Liver (tissue), 9 donors: ENCODE data around the gene CCNY. TPM values are rescaled to one million over a fixed set of nuclear protein-coding genes. Genes with fewer than 3 reads are reported as not detected.
A peak's percentile ranks its signal among the peaks of the same experiment; 100 is the strongest.

Source experiments
- DNase-seq: peaks from one replicate; pipeline ENCODE4 v3.0.0-alpha.2; 2017; ENCODE audit warnings: low spot score
- H3K27ac ChIP-seq, 2 donors: one replicate each; pipeline ENCODE4 v1.7.0; 2013; ENCODE audit warnings: inconsistent platforms in 2 of 2, low read length in 2 of 2, control low read depth in 1 of 2, low read depth in 1 of 2, mild to moderate bottlenecking in 1 of 2
- H3K27me3 ChIP-seq, 4 donors: one replicate each; pipeline versions ENCODE4 v1.6.1 to v1.7.0; 2013; ENCODE audit warnings: low read length in 3 of 4, inconsistent platforms in 1 of 4, mild to moderate bottlenecking in 1 of 4, moderate library complexity in 1 of 4; ENCODE audit not compliant: control insufficient read depth in 4 of 4, insufficient read depth in 4 of 4
- H3K36me3 ChIP-seq, 4 donors: one replicate each; pipeline versions ENCODE4 v1.6.1 to v1.7.0; 2013; ENCODE audit warnings: low read length in 3 of 4, mild to moderate bottlenecking in 3 of 4, low read depth in 1 of 4, moderate library complexity in 1 of 4; ENCODE audit not compliant: control insufficient read depth in 4 of 4, insufficient read depth in 3 of 4
- H3K4me1 ChIP-seq, 4 donors: one replicate each; pipeline versions ENCODE4 v1.6.1 to v1.7.0; 2013; ENCODE audit warnings: low read length in 3 of 4, mild to moderate bottlenecking in 3 of 4, moderate library complexity in 1 of 4; ENCODE audit not compliant: control insufficient read depth in 4 of 4, insufficient read depth in 4 of 4
- H3K4me3 ChIP-seq, 3 donors: one replicate each; pipeline versions ENCODE4 v1.6.1 to v1.7.0; 2013; ENCODE audit warnings: low read length in 3 of 3, control low read depth in 1 of 3, low read depth in 1 of 3, mild to moderate bottlenecking in 1 of 3
- H3K9ac ChIP-seq, 2 donors: one replicate each; pipeline ENCODE4 v1.7.0; 2013; ENCODE audit warnings: low read length in 2 of 2, mild to moderate bottlenecking in 2 of 2, moderate library complexity in 2 of 2, control low read depth in 1 of 2, low read depth in 1 of 2
- H3K9me3 ChIP-seq, 4 donors: one replicate each; pipeline versions ENCODE4 v1.6.1 to v1.7.0; 2013; ENCODE audit warnings: low read length in 3 of 4; ENCODE audit not compliant: control insufficient read depth in 4 of 4
- EGR1 ChIP-seq, 2 donors: IDR thresholded peaks; 2 replicates each; pipeline ENCODE4 v1.6.1; 2016 to 2018; ENCODE audit warnings: antibody characterized with exemption in 2 of 2, low read depth in 2 of 2
- FOXA1 ChIP-seq: IDR thresholded peaks from 2 replicates; pipeline ENCODE4 v1.6.1; 2016; ENCODE audit warnings: antibody characterized with exemption
- FOXA2 ChIP-seq: IDR thresholded peaks from 2 replicates; pipeline ENCODE4 v1.6.1; 2016; ENCODE audit warnings: antibody characterized with exemption
- GABPA ChIP-seq, 2 donors: IDR thresholded peaks in 1 of 2; conservative IDR thresholded peaks in 1 of 2; 2 replicates each; pipeline ENCODE4 v1.6.1; 2016; ENCODE audit warnings: antibody characterized with exemption in 2 of 2, mild to moderate bottlenecking in 1 of 2, moderate library complexity in 1 of 2
- HNF4A ChIP-seq, 2 donors: conservative IDR thresholded peaks; 2 replicates each; pipeline ENCODE4 v1.6.1; 2016; ENCODE audit warnings: antibody characterized with exemption in 2 of 2, mild to moderate bottlenecking in 2 of 2
- JUND ChIP-seq, 2 donors: IDR thresholded peaks; 2 replicates each; pipeline ENCODE4 v1.6.1; 2016; ENCODE audit warnings: antibody characterized with exemption in 2 of 2
- RAD21 ChIP-seq, 2 donors: IDR thresholded peaks; 2 replicates each; pipeline ENCODE4 v1.6.1; 2016; ENCODE audit warnings: antibody characterized with exemption in 2 of 2, mild to moderate bottlenecking in 2 of 2
- RXRA ChIP-seq, 2 donors: IDR thresholded peaks; 2 replicates each; pipeline ENCODE4 v1.6.1; 2017 to 2018; ENCODE audit warnings: antibody characterized with exemption in 2 of 2, mild to moderate bottlenecking in 1 of 2
- SP1 ChIP-seq: IDR thresholded peaks from 2 replicates; pipeline ENCODE4 v1.6.1; 2018; ENCODE audit warnings: antibody characterized with exemption, mild to moderate bottlenecking
- TAF1 ChIP-seq: conservative IDR thresholded peaks from 2 replicates; pipeline ENCODE4 v1.6.1; 2016; ENCODE audit warnings: antibody characterized with exemption, mild to moderate bottlenecking
- YY1 ChIP-seq: IDR thresholded peaks from 2 replicates; pipeline ENCODE4 v1.6.1; 2016; ENCODE audit warnings: antibody characterized with exemption, mild to moderate bottlenecking
- WGBS: extraction: QIAGEN DNeasy Blood & Tissue Kit; methylation state at CpG from one replicate; pipeline ENCODE4 v1.1.7; 2013; 5-methylcytosine and 5-hydroxymethylcytosine counted together
- polyA plus RNA-seq, 2 donors: library from polyadenylated mRNA; stranded (reverse) in 1 of 2; unstranded in 1 of 2; fragments of 200-250 nt in 1 of 2; fragments of >200 nt in 1 of 2; fragmentation: Nextera tagmentation in 1 of 2; extraction: Ambion mirVana in 1 of 2; gene quantifications; one replicate each; pipeline versions ENCODE4 v1.2.1 to v1.2.3, GENCODE V29; 2013 to 2015
- total RNA-seq, 2 donors: library from RNA; depleted of rRNA; stranded (reverse); fragments of >200 nt; gene quantifications; one replicate each; pipeline ENCODE4 v1.2.3, GENCODE V29; 2014
- TF ChIP-seq, protein P1 (sequence below): IDR thresholded peaks from 2 replicates; pipeline ENCODE4 v1.6.1; 2016; ENCODE audit warnings: antibody characterized with exemption
- TF ChIP-seq, protein P2 (sequence below): IDR thresholded peaks from 2 replicates; pipeline ENCODE4 v1.6.1; 2016; ENCODE audit warnings: antibody characterized with exemption
- TF ChIP-seq, protein P3 (sequence below): IDR thresholded peaks from 2 replicates; pipeline ENCODE4 v1.6.1; 2016; ENCODE audit warnings: antibody characterized with exemption
- donor health status: healthy.
- donor health status: healthy.
- donor health status: healthy.
- donor health status: healthy.
- donor health status: healthy.

The CCNY gene
- total and polyA plus RNA-seq, 4 donors: 17.6 to 38.4 (median 21.8) TPM

- no peaks in the 10 kb centered on the region for H3K9me3 ChIP-seq
- H3K27me3 ChIP-seq: no peaks in the 10 kb centered on the region
- no peaks in the 10 kb centered on the region for H3K36me3 ChIP-seq
- WGBS: 95% methylated on average over 5 of the region's 5 CpGs
- H3K4me1 ChIP-seq: peaks cover 19 to 52% (median 39%) of the 10 kb centered on the region in 4 donors
- H3K27ac ChIP-seq: no peak overlapping the region
- DNase-seq: no peak
- TF ChIP-seq, protein P1, sequence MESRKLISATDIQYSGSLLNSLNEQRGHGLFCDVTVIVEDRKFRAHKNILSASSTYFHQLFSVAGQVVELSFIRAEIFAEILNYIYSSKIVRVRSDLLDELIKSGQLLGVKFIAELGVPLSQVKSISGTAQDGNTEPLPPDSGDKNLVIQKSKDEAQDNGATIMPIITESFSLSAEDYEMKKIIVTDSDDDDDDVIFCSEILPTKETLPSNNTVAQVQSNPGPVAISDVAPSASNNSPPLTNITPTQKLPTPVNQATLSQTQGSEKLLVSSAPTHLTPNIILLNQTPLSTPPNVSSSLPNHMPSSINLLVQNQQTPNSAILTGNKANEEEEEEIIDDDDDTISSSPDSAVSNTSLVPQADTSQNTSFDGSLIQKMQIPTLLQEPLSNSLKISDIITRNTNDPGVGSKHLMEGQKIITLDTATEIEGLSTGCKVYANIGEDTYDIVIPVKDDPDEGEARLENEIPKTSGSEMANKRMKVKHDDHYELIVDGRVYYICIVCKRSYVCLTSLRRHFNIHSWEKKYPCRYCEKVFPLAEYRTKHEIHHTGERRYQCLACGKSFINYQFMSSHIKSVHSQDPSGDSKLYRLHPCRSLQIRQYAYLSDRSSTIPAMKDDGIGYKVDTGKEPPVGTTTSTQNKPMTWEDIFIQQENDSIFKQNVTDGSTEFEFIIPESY: no peak
- no peak for TF ChIP-seq RAD21 (IDR thresholded peaks at IDR 0.05)
- TF ChIP-seq, protein P2, sequence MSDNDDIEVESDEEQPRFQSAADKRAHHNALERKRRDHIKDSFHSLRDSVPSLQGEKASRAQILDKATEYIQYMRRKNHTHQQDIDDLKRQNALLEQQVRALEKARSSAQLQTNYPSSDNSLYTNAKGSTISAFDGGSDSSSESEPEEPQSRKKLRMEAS: no peak
- TF ChIP-seq, protein P3, sequence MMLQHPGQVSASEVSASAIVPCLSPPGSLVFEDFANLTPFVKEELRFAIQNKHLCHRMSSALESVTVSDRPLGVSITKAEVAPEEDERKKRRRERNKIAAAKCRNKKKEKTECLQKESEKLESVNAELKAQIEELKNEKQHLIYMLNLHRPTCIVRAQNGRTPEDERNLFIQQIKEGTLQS: no peak
- no peak for TF ChIP-seq GABPA (IDR thresholded peaks at IDR 0.05 in 1 of 2, conservative IDR thresholded peaks at IDR 0.05 in 1 of 2)
- no peak for TF ChIP-seq RXRA (IDR thresholded peaks at IDR 0.05)
- TF ChIP-seq HNF4A (conservative IDR thresholded peaks at IDR 0.05): no peak
- TF ChIP-seq FOXA2: no peak
- no peak for TF ChIP-seq EGR1 (IDR thresholded peaks at IDR 0.05; ENCODE audit: low read depth in 2 of 2)
- TF ChIP-seq TAF1: no peak
- no peak for TF ChIP-seq FOXA1
- no peak for TF ChIP-seq YY1
- H3K9ac ChIP-seq: no peak overlapping the region
- H3K4me3 ChIP-seq: no peak overlapping the region
These were observed 9.1 kb downstream of the CCNY start for GRCh38 chr10:35345383-35345742.

DNA sequence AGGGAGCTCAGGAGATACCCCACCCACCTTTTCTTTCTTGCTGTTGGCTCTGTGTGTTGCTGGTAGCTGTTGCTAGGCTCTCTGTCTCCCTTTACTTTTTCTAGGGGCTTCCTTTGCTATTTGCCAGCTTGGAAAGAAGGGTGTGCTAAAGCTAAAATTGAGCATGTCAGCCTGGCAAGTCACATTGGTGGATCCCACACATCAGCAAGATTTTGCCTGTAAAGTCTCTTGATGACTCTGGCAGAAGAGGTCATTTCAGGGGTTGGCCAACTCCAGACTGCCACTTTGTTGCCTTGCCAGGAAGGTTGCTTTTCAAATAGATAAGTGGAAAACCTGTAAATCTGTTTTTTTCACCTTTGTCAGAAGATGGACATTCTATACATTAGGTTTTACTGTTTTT is 9.9 kb downstream of the CCNY start:
- no peak overlapping the region for H3K9ac ChIP-seq
- H3K9me3 ChIP-seq: no peaks in the 10 kb centered on the region
- no peaks in the 10 kb centered on the region for H3K27me3 ChIP-seq
- TF ChIP-seq JUND (IDR thresholded peaks at IDR 0.05) (no peak), RXRA (IDR thresholded peaks at IDR 0.05) (peak; percentile 61 to 68), RAD21 (IDR thresholded peaks at IDR 0.05) (peak in 1 of 2 donors; percentile 57), HNF4A (conservative IDR thresholded peaks at IDR 0.05) (peak; percentile 45 to 50)
- TF ChIP-seq, protein P1: no peak
- no peak overlapping the region for H3K27ac ChIP-seq
- peaks cover 19 to 57% (median 34%) of the 10 kb centered on the region in 4 donors for H3K4me1 ChIP-seq
- DNase-seq: no peak
- no peaks in the 10 kb centered on the region for H3K36me3 ChIP-seq
- no peak overlapping the region for H3K4me3 ChIP-seq

GRCh38 chr10:35347121-35347562 is 10.8 kb downstream of the CCNY start:
- no peaks in the 10 kb centered on the region for H3K27me3 ChIP-seq
- DNase-seq: no peak
- no peak overlapping the region for H3K4me3 ChIP-seq
- no peaks in the 10 kb centered on the region for H3K9me3 ChIP-seq
- H3K4me1 ChIP-seq: peaks cover 19 to 58% (median 31%) of the 10 kb centered on the region in 4 donors
- H3K27ac ChIP-seq: no peak overlapping the region
- TF ChIP-seq SP1: no peak
- TF ChIP-seq JUND (IDR thresholded peaks at IDR 0.05): no peak
- TF ChIP-seq YY1: no peak
- no peak for TF ChIP-seq TAF1
- TF ChIP-seq RXRA (IDR thresholded peaks at IDR 0.05): no peak
- no peak for TF ChIP-seq RAD21 (IDR thresholded peaks at IDR 0.05)
- TF ChIP-seq, protein P2: no peak
- no peak for TF ChIP-seq FOXA1
- TF ChIP-seq, protein P3: no peak
- no peaks in the 10 kb centered on the region for H3K36me3 ChIP-seq
- no peak overlapping the region for H3K9ac ChIP-seq
- 54% methylated on average over 2 of the region's 2 CpGs for WGBS
